A673 (cell line): Measurements from ENCODE around the gene KRT8.

Experiments used
- CTCF ChIP-seq: fragments of 300-800, 200-600 bp; sonication (generic); conservative IDR thresholded peaks from 2 replicates; pipeline ENCODE4 v1.5.1; 2017; ENCODE audit warnings: low read depth, mild to moderate bottlenecking, antibody characterized with exemption, low read length, moderate library complexity, mixed read lengths
- EZH2 ChIP-seq: fragments of 200-600 bp; sonication (generic); IDR thresholded peaks from 2 replicates; pipeline ENCODE4 v1.6.1; 2017; ENCODE audit warnings: borderline replicate concordance, low read depth, mild to moderate bottlenecking, mixed read lengths, antibody characterized with exemption, low read length; ENCODE audit not compliant: poor library complexity, severe bottlenecking

- TF ChIP-seq CTCF: no peak
- no peak for TF ChIP-seq EZH2
Measured at GRCh38 chr12:52920937-52921336, 16.1 kb upstream of the KRT8 start.
